ENCODE results near the gene POLR3GL.

Gene POLR3GL

GRCh38 chr1:145995964-145996432, 31.5 kb downstream of the POLR3GL start:
- Histone ChIP-seq H3K4me1 (ENCODE audit: insufficient read depth, low read length) (peaks cover 52% of the 10 kb centered on the region), H3K9ac (ENCODE audit: low read length) (peak overlapping the region; percentile 99), H3K4me3 (ENCODE audit: low read depth in 1 of 2, low read length in 2 of 2) (peak overlapping the region; percentile 80 to 99), H3K27ac (ENCODE audit: low read depth, low read length) (peak overlapping the region; percentile 98), H3K9me3 (ENCODE audit: low read length) (no peaks in the 10 kb centered on the region), H3K27me3 (ENCODE audit: control insufficient read depth in 1 of 2, insufficient read depth in 2 of 2, low read length in 2 of 2) (no peaks in the 10 kb centered on the region), H3K36me3 (ENCODE audit: insufficient read depth, low read length) (peaks cover 36% of the 10 kb centered on the region)

GRCh38 chr1:145996433-145997015, 32.0 kb downstream of the POLR3GL start, which contains the start of gene TXNIP:
Gene TXNIP, minus strand, starts transcription at chr1:145996579. Its CDS starts 313 bp downstream, at chr1:145996266.
- H3K4me1 ChIP-seq (ENCODE audit: insufficient read depth, low read length), result peaks cover 51% of the 10 kb centered on the region
- H3K4me3 ChIP-seq (ENCODE audit: low read depth in 1 of 2, low read length in 2 of 2), result peak within 1 kb of the TSS; percentile 80 to 99
- peak within 1 kb of the TSS; percentile 98 for H3K27ac ChIP-seq (ENCODE audit: low read depth, low read length)
- H3K9ac ChIP-seq (ENCODE audit: low read length), result peak within 1 kb of the TSS; percentile 99
- peaks cover 36% of the 10 kb centered on the region for H3K36me3 ChIP-seq (ENCODE audit: insufficient read depth, low read length)
- no peaks in the 10 kb centered on the region for H3K27me3 ChIP-seq (ENCODE audit: control insufficient read depth in 1 of 2, insufficient read depth in 2 of 2, low read length in 2 of 2)
- no peaks in the 10 kb centered on the region for H3K9me3 ChIP-seq (ENCODE audit: low read length)

GRCh38 chr1:145997016-145997717, 32.7 kb downstream of the POLR3GL start:
- Histone ChIP-seq H3K27me3 (ENCODE audit: control insufficient read depth in 1 of 2, insufficient read depth in 2 of 2, low read length in 2 of 2) (no peaks in the 10 kb centered on the region), H3K27ac (ENCODE audit: low read depth, low read length) (peak overlapping the region; percentile 97), H3K4me1 (ENCODE audit: insufficient read depth, low read length) (peaks cover 49% of the 10 kb centered on the region), H3K4me3 (ENCODE audit: low read depth in 1 of 2, low read length in 2 of 2) (peak overlapping the region; percentile 70 to 88), H3K9me3 (ENCODE audit: low read length) (no peaks in the 10 kb centered on the region), H3K36me3 (ENCODE audit: insufficient read depth, low read length) (peaks cover 33% of the 10 kb centered on the region), H3K9ac (ENCODE audit: low read length) (peak overlapping the region; percentile 96)

DNA sequence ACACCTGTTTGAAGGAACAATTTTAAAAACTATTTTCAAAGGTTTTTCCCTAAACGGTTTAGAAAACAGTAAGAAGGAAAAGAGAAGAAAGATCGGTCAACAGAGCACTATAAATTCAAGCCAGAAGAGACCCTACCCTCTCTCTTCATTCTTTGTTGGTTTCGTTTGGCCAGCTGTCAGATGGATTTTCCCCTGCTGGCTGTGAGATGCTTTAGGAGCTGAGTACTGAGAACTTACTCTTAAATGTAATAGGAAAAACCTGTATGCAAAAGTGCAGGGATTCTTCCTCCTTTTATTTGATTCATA, 33.2 kb downstream of the POLR3GL start:
- H3K27ac ChIP-seq (ENCODE audit: low read depth, low read length), result peak overlapping the region; percentile 97
- peaks cover 44% of the 10 kb centered on the region for H3K4me1 ChIP-seq (ENCODE audit: insufficient read depth, low read length)
- H3K9me3 ChIP-seq (ENCODE audit: low read length), result no peaks in the 10 kb centered on the region
- peak overlapping the region; percentile 96 for H3K9ac ChIP-seq (ENCODE audit: low read length)
- peak overlapping the region; percentile 70 to 88 for H3K4me3 ChIP-seq (ENCODE audit: low read depth in 1 of 2, low read length in 2 of 2)
- H3K36me3 ChIP-seq (ENCODE audit: insufficient read depth, low read length), result peaks cover 28% of the 10 kb centered on the region
- no peaks in the 10 kb centered on the region for H3K27me3 ChIP-seq (ENCODE audit: control insufficient read depth in 1 of 2, insufficient read depth in 2 of 2, low read length in 2 of 2)

GRCh38 chr1:145999321-146000024, 35.0 kb downstream of the POLR3GL start:
- Histone ChIP-seq H3K4me1 (ENCODE audit: insufficient read depth, low read length) (peaks cover 36% of the 10 kb centered on the region), H3K27me3 (ENCODE audit: control insufficient read depth in 1 of 2, insufficient read depth in 2 of 2, low read length in 2 of 2) (no peaks in the 10 kb centered on the region), H3K27ac (ENCODE audit: low read depth, low read length) (peak overlapping the region; percentile 97), H3K9me3 (ENCODE audit: low read length) (no peaks in the 10 kb centered on the region), H3K9ac (ENCODE audit: low read length) (peak overlapping the region; percentile 96), H3K4me3 (ENCODE audit: low read depth in 1 of 2, low read length in 2 of 2) (peak overlapping the region in 1 of 2 donors; percentile 88), H3K36me3 (ENCODE audit: insufficient read depth, low read length) (peaks cover 10% of the 10 kb centered on the region)

DNA sequence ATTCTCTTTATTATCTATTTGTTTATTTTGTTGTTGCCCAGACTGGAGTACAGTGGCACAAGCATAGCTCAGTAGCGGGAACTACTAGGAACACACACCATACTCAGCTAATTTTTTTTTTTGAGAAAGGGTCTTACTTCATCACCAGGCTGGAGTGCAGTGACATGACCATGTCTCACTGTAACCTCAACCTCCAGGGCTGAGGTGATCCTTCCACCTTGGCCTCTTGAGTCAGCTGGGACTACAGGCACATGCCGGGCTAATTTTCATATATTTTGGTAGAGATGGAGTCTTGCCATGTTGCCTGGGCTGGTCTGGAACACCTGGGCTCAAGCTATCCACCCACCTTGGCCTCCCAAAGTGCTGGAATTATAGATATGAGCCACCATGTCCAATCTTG, 37.2 kb downstream of the POLR3GL start:
- peaks cover 36% of the 10 kb centered on the region for H3K4me1 ChIP-seq (ENCODE audit: insufficient read depth, low read length)
- no peaks in the 10 kb centered on the region for H3K9me3 ChIP-seq (ENCODE audit: low read length)
- H3K36me3 ChIP-seq (ENCODE audit: insufficient read depth, low read length), result no peaks in the 10 kb centered on the region
- no peak overlapping the region for H3K9ac ChIP-seq (ENCODE audit: low read length)
- H3K27me3 ChIP-seq (ENCODE audit: control insufficient read depth in 1 of 2, insufficient read depth in 2 of 2, low read length in 2 of 2), result no peaks in the 10 kb centered on the region
- no peak overlapping the region for H3K27ac ChIP-seq (ENCODE audit: low read depth, low read length)
- H3K4me3 ChIP-seq (ENCODE audit: low read depth in 1 of 2, low read length in 2 of 2), result no peak overlapping the region

- no peaks in the 10 kb centered on the region for H3K27me3 ChIP-seq (ENCODE audit: control insufficient read depth in 1 of 2, insufficient read depth in 2 of 2, low read length in 2 of 2)
- no peak overlapping the region for H3K27ac ChIP-seq (ENCODE audit: low read depth, low read length)
- H3K4me1 ChIP-seq (ENCODE audit: insufficient read depth, low read length), result no peaks in the 10 kb centered on the region
- H3K9me3 ChIP-seq (ENCODE audit: low read length), result no peaks in the 10 kb centered on the region
- H3K9ac ChIP-seq (ENCODE audit: low read length), result no peak overlapping the region
- no peak overlapping the region for H3K4me3 ChIP-seq (ENCODE audit: low read depth in 1 of 2, low read length in 2 of 2)
- no peaks in the 10 kb centered on the region for H3K36me3 ChIP-seq (ENCODE audit: insufficient read depth, low read length)
Observed at GRCh38 chr1:146007489-146008133, 43.1 kb downstream of the POLR3GL start.

DNA sequence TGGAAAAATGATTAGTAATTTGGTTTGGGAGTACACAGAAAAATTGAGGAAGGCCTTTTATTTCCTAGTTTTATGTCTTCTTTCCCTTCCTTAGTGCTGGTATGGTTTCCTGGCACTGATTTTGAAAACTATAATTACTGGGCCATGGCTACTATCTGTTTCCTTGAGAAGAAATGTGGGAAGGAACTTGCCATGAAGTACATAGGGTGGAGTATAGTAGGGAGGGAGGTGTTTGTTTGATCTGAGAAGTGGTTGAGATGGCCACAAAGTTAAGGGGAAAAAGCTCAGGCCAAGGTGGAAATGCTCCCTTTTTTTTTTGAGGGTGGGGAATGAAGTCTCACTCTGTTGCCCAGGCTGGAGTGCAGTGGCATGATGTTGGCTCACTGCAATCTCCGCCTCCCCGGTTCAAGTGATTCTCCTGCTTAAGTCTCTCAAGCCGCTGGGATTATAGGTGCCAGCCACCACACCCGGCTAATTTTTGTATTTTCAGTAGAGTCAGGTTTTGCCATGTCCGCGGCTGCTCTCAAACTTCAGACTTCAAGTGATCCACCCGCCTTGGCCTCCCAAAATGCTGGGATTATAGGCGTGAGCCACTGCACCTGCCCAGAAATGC, 45.7 kb downstream of the POLR3GL start:
- no peaks in the 10 kb centered on the region for H3K4me1 ChIP-seq (ENCODE audit: insufficient read depth, low read length)
- H3K27ac ChIP-seq (ENCODE audit: low read depth, low read length), result no peak overlapping the region
- no peaks in the 10 kb centered on the region for H3K9me3 ChIP-seq (ENCODE audit: low read length)
- no peaks in the 10 kb centered on the region for H3K36me3 ChIP-seq (ENCODE audit: insufficient read depth, low read length)
- no peak overlapping the region for H3K9ac ChIP-seq (ENCODE audit: low read length)
- no peak overlapping the region for H3K4me3 ChIP-seq (ENCODE audit: low read depth in 1 of 2, low read length in 2 of 2)
- H3K27me3 ChIP-seq (ENCODE audit: control insufficient read depth in 1 of 2, insufficient read depth in 2 of 2, low read length in 2 of 2), result no peaks in the 10 kb centered on the region

- Histone ChIP-seq H3K27me3 (ENCODE audit: control insufficient read depth in 1 of 2, insufficient read depth in 2 of 2, low read length in 2 of 2) (no peaks in the 10 kb centered on the region), H3K27ac (ENCODE audit: low read depth, low read length) (no peak overlapping the region), H3K9me3 (ENCODE audit: low read length) (no peaks in the 10 kb centered on the region), H3K36me3 (ENCODE audit: insufficient read depth, low read length) (no peaks in the 10 kb centered on the region), H3K4me3 (ENCODE audit: low read depth in 1 of 2, low read length in 2 of 2) (no peak overlapping the region), H3K4me1 (ENCODE audit: insufficient read depth, low read length) (no peaks in the 10 kb centered on the region), H3K9ac (ENCODE audit: low read length) (no peak overlapping the region)
Observed at GRCh38 chr1:146012703-146013558, 48.4 kb downstream of the POLR3GL start.

- Histone ChIP-seq H3K4me1 (ENCODE audit: insufficient read depth, low read length) (no peaks in the 10 kb centered on the region), H3K36me3 (ENCODE audit: insufficient read depth, low read length) (no peaks in the 10 kb centered on the region), H3K4me3 (ENCODE audit: low read depth in 1 of 2, low read length in 2 of 2) (no peak overlapping the region), H3K27me3 (ENCODE audit: control insufficient read depth in 1 of 2, insufficient read depth in 2 of 2, low read length in 2 of 2) (no peaks in the 10 kb centered on the region), H3K27ac (ENCODE audit: low read depth, low read length) (no peak overlapping the region), H3K9ac (ENCODE audit: low read length) (no peak overlapping the region), H3K9me3 (ENCODE audit: low read length) (no peaks in the 10 kb centered on the region)
Observed at GRCh38 chr1:146013559-146013922, 49.1 kb downstream of the POLR3GL start.

Measured in muscle layer of colon (tissue), 2 donors.